CD8-positive, alpha-beta memory T cell (primary cell): ENCODE measurements around the gene CAV2. TPM values are rescaled to one million over a fixed set of nuclear protein-coding genes. Genes with fewer than 3 reads are reported as not detected.

Experiments used
- CTCF ChIA-PET: fragments of 350-600 bp; sonication (Branson Sonifier 250); formaldehyde crosslinking; loops from one replicate; lab custom pipeline; 2021; ENCODE audit warnings: antibody characterized with exemption; lab: Charles Lee
- POLR2A ChIA-PET: fragments of 350-600 bp; sonication (Branson Sonifier 250); formaldehyde crosslinking; loops from one replicate; lab custom pipeline; 2021; ENCODE audit warnings: antibody characterized with exemption; lab: Charles Lee
- DNase-seq, 5 donors: peaks; one replicate each; pipeline versions ENCODE4 v3.0.0 to v3.0.0-alpha.2; 2020 to 2022; ENCODE audit warnings: mixed read lengths in 1 of 5
- H3K27ac ChIP-seq: one replicate; pipeline ENCODE4 v1.7.0; 2013; ENCODE audit warnings: low read depth, mild to moderate bottlenecking, low read length, moderate library complexity
- H3K27me3 ChIP-seq: 2 replicates; pipeline ENCODE4 v1.7.0; 2013; ENCODE audit warnings: low read length, mild to moderate bottlenecking; ENCODE audit not compliant: insufficient read depth, poor library complexity, severe bottlenecking
- H3K36me3 ChIP-seq: 2 replicates; pipeline ENCODE4 v1.7.0; 2013; ENCODE audit warnings: mild to moderate bottlenecking, low read length, moderate library complexity; ENCODE audit not compliant: insufficient read depth
- H3K4me1 ChIP-seq: 2 replicates; pipeline ENCODE4 v1.7.0; 2013; ENCODE audit warnings: mild to moderate bottlenecking, low read length, moderate library complexity; ENCODE audit not compliant: insufficient read depth
- H3K4me3 ChIP-seq: 2 replicates; pipeline ENCODE4 v1.7.0; 2013; ENCODE audit warnings: mild to moderate bottlenecking, low read length
- H3K9me3 ChIP-seq: 2 replicates; pipeline ENCODE4 v1.7.0; 2013; ENCODE audit warnings: mild to moderate bottlenecking, low read length
- H3K27ac Mint-ChIP-seq, 8 donors: one replicate each; pipeline ENCODE4 v1.8.0; 2020 to 2021; ENCODE audit warnings: mixed read lengths in 8 of 8, mild to moderate bottlenecking in 6 of 8, inconsistent platforms in 3 of 8, moderate library complexity in 3 of 8
- H3K27me3 Mint-ChIP-seq, 2 donors: one replicate each; pipeline ENCODE4 v1.8.0; 2020 to 2021; ENCODE audit warnings: mixed read lengths in 2 of 2, mild to moderate bottlenecking in 1 of 2, moderate library complexity in 1 of 2
- H3K36me3 Mint-ChIP-seq, 3 donors: one replicate each; pipeline ENCODE4 v1.8.0; 2020 to 2021; ENCODE audit warnings: mixed read lengths in 3 of 3, inconsistent platforms in 1 of 3, mild to moderate bottlenecking in 1 of 3
- H3K4me1 Mint-ChIP-seq, 3 donors: one replicate each; pipeline ENCODE4 v1.8.0; 2020 to 2021; ENCODE audit warnings: mixed read lengths in 3 of 3, inconsistent platforms in 1 of 3, mild to moderate bottlenecking in 1 of 3
- H3K4me3 Mint-ChIP-seq, 7 donors: one replicate each; pipeline ENCODE4 v1.8.0; 2020 to 2021; ENCODE audit warnings: mixed read lengths in 7 of 7, mild to moderate bottlenecking in 6 of 7, moderate library complexity in 4 of 7, inconsistent platforms in 2 of 7
- H3K9me3 Mint-ChIP-seq, 5 donors: one replicate each; pipeline ENCODE4 v1.8.0; 2020 to 2022; ENCODE audit warnings: mixed read lengths in 5 of 5, mild to moderate bottlenecking in 3 of 5, moderate library complexity in 2 of 5, inconsistent platforms in 1 of 5
- polyA plus RNA-seq: library from polyadenylated mRNA; unstranded; fragments of 300-500 nt; fragmentation: Illumina TruSeq; gene quantifications from one replicate; pipeline ENCODE4 v1.2.3, GENCODE V29; 2021
- total RNA-seq, 2 experiments: library from RNA; stranded (reverse); gene quantifications; one replicate each; pipeline ENCODE4 v1.2.3, GENCODE V29; 2021

Gene CAV2
- total and polyA plus RNA-seq, 3 experiments from 2014 or later = not detected

- Mint-ChIP-seq H3K27ac (peak overlapping the region in 1 of 8 donors; percentile 4), H3K27me3 (peaks cover 4 to 30% of the 10 kb centered on the region in 2 donors), H3K9me3 (no peaks in the 10 kb centered on the region), H3K4me3 (no peak overlapping the region), H3K36me3 (no peaks in the 10 kb centered on the region), H3K4me1 (no peaks in the 10 kb centered on the region)
- H3K27ac ChIP-seq = no peak overlapping the region
- H3K27me3 ChIP-seq = peaks cover 3% of the 10 kb centered on the region
- DNase-seq = no peak
- CTCF ChIA-PET = no interaction called here
- POLR2A ChIA-PET = no interaction called here
- H3K4me3 ChIP-seq = no peak overlapping the region
- H3K4me1 ChIP-seq = no peaks in the 10 kb centered on the region
- H3K36me3 ChIP-seq = no peaks in the 10 kb centered on the region
- H3K9me3 ChIP-seq = no peaks in the 10 kb centered on the region
Measured at GRCh38 chr7:116553168-116553964, 53.8 kb downstream of the CAV2 start.

GRCh38 chr7:116554436-116554835 is 54.9 kb downstream of the CAV2 start:
- Histone ChIP-seq H3K27me3 (peaks cover 3% of the 10 kb centered on the region), H3K4me1 (no peaks in the 10 kb centered on the region), H3K9me3 (no peaks in the 10 kb centered on the region), H3K4me3 (no peak overlapping the region), H3K27ac (no peak overlapping the region), H3K36me3 (no peaks in the 10 kb centered on the region)
- Mint-ChIP-seq H3K4me1 (no peaks in the 10 kb centered on the region), H3K27ac (no peak overlapping the region), H3K36me3 (no peaks in the 10 kb centered on the region), H3K27me3 (peaks cover 12 to 36% of the 10 kb centered on the region in 2 donors), H3K9me3 (no peaks in the 10 kb centered on the region), H3K4me3 (no peak overlapping the region)
- ChIA-PET CTCF (no interaction called here), POLR2A (no interaction called here)
- DNase-seq = no peak

DNA sequence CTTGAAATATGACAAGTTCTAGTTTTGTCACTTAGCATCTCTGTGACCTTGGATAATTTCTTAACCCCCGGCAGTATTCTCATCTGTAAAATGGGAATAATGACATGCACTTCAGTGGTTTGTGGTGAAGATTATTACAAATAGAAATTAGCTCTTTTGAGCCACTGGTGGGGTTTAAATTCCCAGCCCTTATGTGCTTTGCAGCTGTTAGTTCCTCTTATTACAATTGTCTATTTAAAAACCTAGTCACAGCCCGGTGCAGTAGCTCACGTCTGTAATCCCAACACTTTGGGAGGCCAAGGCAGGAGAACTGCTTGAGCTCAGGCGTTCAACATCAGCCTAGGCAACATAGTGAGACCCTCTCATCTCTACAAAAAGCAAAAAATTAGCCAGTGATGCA is 55.4 kb downstream of the CAV2 start:
- Histone ChIP-seq H3K27me3 (peaks cover 3% of the 10 kb centered on the region), H3K4me3 (no peak overlapping the region), H3K9me3 (no peaks in the 10 kb centered on the region), H3K36me3 (no peaks in the 10 kb centered on the region), H3K27ac (no peak overlapping the region), H3K4me1 (no peaks in the 10 kb centered on the region)
- no peak overlapping the region for H3K27ac Mint-ChIP-seq
- H3K9me3 Mint-ChIP-seq = no peaks in the 10 kb centered on the region
- no peaks in the 10 kb centered on the region for H3K4me1 Mint-ChIP-seq
- H3K27me3 Mint-ChIP-seq = peaks cover 12 to 41% of the 10 kb centered on the region in 2 donors
- ChIA-PET POLR2A (no interaction called here), CTCF (no interaction called here)
- H3K4me3 Mint-ChIP-seq = no peak overlapping the region
- no peaks in the 10 kb centered on the region for H3K36me3 Mint-ChIP-seq
- no peak for DNase-seq

DNA sequence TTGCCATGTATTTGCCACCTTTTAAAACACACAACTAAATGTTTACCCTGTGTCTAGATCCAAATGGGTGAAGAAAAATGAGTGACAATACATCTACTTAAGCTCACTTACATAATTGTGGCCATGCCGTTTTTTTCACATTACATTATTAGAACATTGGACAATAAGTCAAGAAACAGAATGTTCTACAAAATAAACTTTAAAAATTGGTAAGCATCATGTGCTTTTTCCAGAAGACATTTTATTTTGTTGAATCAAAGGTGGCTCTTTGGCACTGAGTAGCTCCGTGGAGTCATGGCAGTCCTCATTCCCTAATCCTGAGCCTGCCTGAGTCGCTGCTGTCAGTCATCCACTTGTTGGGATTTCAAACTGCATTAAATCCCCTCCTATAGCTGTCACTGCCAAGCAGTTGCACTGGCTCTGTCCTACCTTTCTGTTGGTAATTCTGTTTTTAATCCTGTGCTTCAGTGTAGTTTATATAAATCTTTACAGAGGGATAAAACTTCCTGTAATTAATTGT is 57.6 kb downstream of the CAV2 start:
- no peak overlapping the region for H3K4me3 Mint-ChIP-seq
- no peaks in the 10 kb centered on the region for H3K9me3 ChIP-seq
- no peak overlapping the region for H3K4me3 ChIP-seq
- H3K9me3 Mint-ChIP-seq = peaks cover 0 to 2% (median 0%) of the 10 kb centered on the region in 5 donors
- H3K27me3 ChIP-seq = peaks cover 3% of the 10 kb centered on the region
- no peaks in the 10 kb centered on the region for H3K36me3 Mint-ChIP-seq
- no peak overlapping the region for H3K27ac ChIP-seq
- no peaks in the 10 kb centered on the region for H3K4me1 ChIP-seq
- H3K27me3 Mint-ChIP-seq = peaks cover 17 to 57% of the 10 kb centered on the region in 2 donors
- H3K4me1 Mint-ChIP-seq = no peaks in the 10 kb centered on the region
- POLR2A ChIA-PET = no interaction called here
- H3K27ac Mint-ChIP-seq = no peak overlapping the region
- DNase-seq = no peak
- no peaks in the 10 kb centered on the region for H3K36me3 ChIP-seq
- CTCF ChIA-PET = no interaction called here

- no peak for DNase-seq
- Histone ChIP-seq H3K27ac (no peak overlapping the region), H3K27me3 (peaks cover 3% of the 10 kb centered on the region), H3K9me3 (no peaks in the 10 kb centered on the region), H3K4me1 (no peaks in the 10 kb centered on the region), H3K4me3 (no peak overlapping the region), H3K36me3 (no peaks in the 10 kb centered on the region)
- Mint-ChIP-seq H3K4me3 (no peak overlapping the region), H3K27me3 (peaks cover 21 to 61% of the 10 kb centered on the region in 2 donors), H3K36me3 (no peaks in the 10 kb centered on the region), H3K9me3 (peaks cover 0 to 2% (median 0%) of the 10 kb centered on the region in 5 donors), H3K27ac (no peak overlapping the region), H3K4me1 (peaks cover 0 to 2% (median 0%) of the 10 kb centered on the region in 3 donors)
- ChIA-PET CTCF (no interaction called here), POLR2A (no interaction called here)
Measured at GRCh38 chr7:116557901-116558300, 58.4 kb downstream of the CAV2 start.

Other genes with a start within 250 kb of the CAV2 start
- 1 to 10 TPM; 2.3 to 2.5 TPM for gene CAV1, start 25.3 kb downstream of the CAV2 start, total RNA-seq
- not detected for gene CAV1, start 25.3 kb downstream of the CAV2 start, polyA plus RNA-seq
- 1 to 10 TPM; 3.1 to 4.3 TPM for gene MET, start 172.5 kb downstream of the CAV2 start, total RNA-seq
- gene MET, start 172.5 kb downstream of the CAV2 start, polyA plus RNA-seq = not detected